Measurements from ENCODE around the gene ANXA8. TPM values are rescaled to one million over a fixed set of nuclear protein-coding genes. Genes with fewer than 3 reads are reported as not detected.

ANXA8 gene
- polyA plus RNA-seq, 4 donors, result 0.07 to 3.4 (median 0.45) TPM

- DNase-seq (no peak), FAIRE-seq (no peak)
- Histone ChIP-seq H3K36me3 (ENCODE audit: control insufficient read depth in 3 of 3, insufficient read depth in 2 of 3, low read depth in 1 of 3, low read length in 3 of 3) (no peaks in the 10 kb centered on the region), H3K4me3 (ENCODE audit: low read depth in 1 of 3, low read length in 3 of 3) (no peak overlapping the region), H3K4me1 (ENCODE audit: control insufficient read depth in 3 of 3, insufficient read depth in 2 of 3, low read depth in 1 of 3, low read length in 2 of 3) (peaks cover 0 to 25% (median 0%) of the 10 kb centered on the region in 3 donors), H3K27me3 (ENCODE audit: control insufficient read depth in 3 of 3, insufficient read depth in 3 of 3, low read length in 3 of 3) (no peaks in the 10 kb centered on the region), H3K9me3 (ENCODE audit: control insufficient read depth in 2 of 2, insufficient read depth in 1 of 2, low read depth in 1 of 2, low read length in 1 of 2) (peaks cover 0 to 27% of the 10 kb centered on the region in 2 donors), H3K27ac (ENCODE audit: low read depth in 1 of 3, low read length in 2 of 3) (no peak overlapping the region)
- WGBS, 3 donors, result 79 to 85% (median 83%) methylated on average over 3 of the region's 3 CpGs
Measured at GRCh38 chr10:47447705-47448104, 36.2 kb downstream of the ANXA8 start.

- Histone ChIP-seq H3K27ac (ENCODE audit: low read depth in 1 of 3, low read length in 2 of 3) (no peak overlapping the region), H3K4me1 (ENCODE audit: control insufficient read depth in 3 of 3, insufficient read depth in 2 of 3, low read depth in 1 of 3, low read length in 2 of 3) (peaks cover 0 to 21% (median 0%) of the 10 kb centered on the region in 3 donors), H3K27me3 (ENCODE audit: control insufficient read depth in 3 of 3, insufficient read depth in 3 of 3, low read length in 3 of 3) (peaks cover 0 to 1% (median 0%) of the 10 kb centered on the region in 3 donors), H3K9me3 (ENCODE audit: control insufficient read depth in 2 of 2, insufficient read depth in 1 of 2, low read depth in 1 of 2, low read length in 1 of 2) (peaks cover 0 to 27% of the 10 kb centered on the region in 2 donors), H3K4me3 (ENCODE audit: low read depth in 1 of 3, low read length in 3 of 3) (no peak overlapping the region), H3K36me3 (ENCODE audit: control insufficient read depth in 3 of 3, insufficient read depth in 2 of 3, low read depth in 1 of 3, low read length in 3 of 3) (no peaks in the 10 kb centered on the region)
- FAIRE-seq, result no peak
- WGBS, 3 donors, result 83 to 90% (median 88%) methylated on average over 4 of the region's 4 CpGs
- no peak for DNase-seq
Measured at GRCh38 chr10:47447209-47447608, 36.7 kb downstream of the ANXA8 start.

GRCh38 chr10:47445720-47446119 lies 38.2 kb downstream of the ANXA8 start:
- Histone ChIP-seq H3K36me3 (ENCODE audit: control insufficient read depth in 3 of 3, insufficient read depth in 2 of 3, low read depth in 1 of 3, low read length in 3 of 3) (no peaks in the 10 kb centered on the region), H3K4me3 (ENCODE audit: low read depth in 1 of 3, low read length in 3 of 3) (no peak overlapping the region), H3K27ac (ENCODE audit: low read depth in 1 of 3, low read length in 2 of 3) (no peak overlapping the region), H3K27me3 (ENCODE audit: control insufficient read depth in 3 of 3, insufficient read depth in 3 of 3, low read length in 3 of 3) (peaks cover 0 to 2% (median 0%) of the 10 kb centered on the region in 3 donors), H3K9me3 (ENCODE audit: control insufficient read depth in 2 of 2, insufficient read depth in 1 of 2, low read depth in 1 of 2, low read length in 1 of 2) (peaks cover 0 to 27% of the 10 kb centered on the region in 2 donors), H3K4me1 (ENCODE audit: control insufficient read depth in 3 of 3, insufficient read depth in 2 of 3, low read depth in 1 of 3, low read length in 2 of 3) (peaks cover 0 to 8% (median 0%) of the 10 kb centered on the region in 3 donors)
- DNase-seq (no peak), FAIRE-seq (no peak)
- WGBS, 3 donors, result 67 to 90% (median 83%) methylated on average over 1 of the region's 1 CpG

GRCh38 chr10:47444047-47444446 lies 39.9 kb downstream of the ANXA8 start:
- H3K27ac ChIP-seq (ENCODE audit: low read depth in 1 of 3, low read length in 2 of 3), result no peak overlapping the region
- H3K36me3 ChIP-seq (ENCODE audit: control insufficient read depth in 3 of 3, insufficient read depth in 2 of 3, low read depth in 1 of 3, low read length in 3 of 3), result no peaks in the 10 kb centered on the region
- no peaks in the 10 kb centered on the region for H3K4me1 ChIP-seq (ENCODE audit: control insufficient read depth in 3 of 3, insufficient read depth in 2 of 3, low read depth in 1 of 3, low read length in 2 of 3)
- H3K4me3 ChIP-seq (ENCODE audit: low read depth in 1 of 3, low read length in 3 of 3), result no peak overlapping the region
- WGBS, 3 donors, result 63 to 91% (median 79%) methylated on average over 2 of the region's 2 CpGs
- H3K27me3 ChIP-seq (ENCODE audit: control insufficient read depth in 3 of 3, insufficient read depth in 3 of 3, low read length in 3 of 3), result peaks cover 0 to 2% (median 0%) of the 10 kb centered on the region in 3 donors
- no peak for FAIRE-seq
- H3K9me3 ChIP-seq (ENCODE audit: control insufficient read depth in 2 of 2, insufficient read depth in 1 of 2, low read depth in 1 of 2, low read length in 1 of 2), result peaks cover 0 to 27% of the 10 kb centered on the region in 2 donors
- no peak for DNase-seq

- Histone ChIP-seq H3K27ac (ENCODE audit: low read depth in 1 of 3, low read length in 2 of 3) (no peak overlapping the region), H3K4me1 (ENCODE audit: control insufficient read depth in 3 of 3, insufficient read depth in 2 of 3, low read depth in 1 of 3, low read length in 2 of 3) (no peaks in the 10 kb centered on the region), H3K27me3 (ENCODE audit: control insufficient read depth in 3 of 3, insufficient read depth in 3 of 3, low read length in 3 of 3) (peaks cover 0 to 2% (median 0%) of the 10 kb centered on the region in 3 donors), H3K9me3 (ENCODE audit: control insufficient read depth in 2 of 2, insufficient read depth in 1 of 2, low read depth in 1 of 2, low read length in 1 of 2) (peaks cover 0 to 29% of the 10 kb centered on the region in 2 donors), H3K4me3 (ENCODE audit: low read depth in 1 of 3, low read length in 3 of 3) (no peak overlapping the region), H3K36me3 (ENCODE audit: control insufficient read depth in 3 of 3, insufficient read depth in 2 of 3, low read depth in 1 of 3, low read length in 3 of 3) (no peaks in the 10 kb centered on the region)
- no peak for DNase-seq
- WGBS, 3 donors, result 82 to 87% (median 83%) methylated on average over 2 of the region's 2 CpGs
- no peak for FAIRE-seq
Measured at GRCh38 chr10:47443145-47443544, 40.8 kb downstream of the ANXA8 start.

- WGBS, 3 donors, result 86 to 89% (median 87%) methylated on average over 5 of the region's 5 CpGs
Measured at GRCh38 chr10:47442351-47442750, 41.6 kb downstream of the ANXA8 start.

GRCh38 chr10:47441938-47442337 lies 42.0 kb downstream of the ANXA8 start:
- no peak overlapping the region for H3K4me3 ChIP-seq (ENCODE audit: low read depth in 1 of 3, low read length in 3 of 3)
- no peaks in the 10 kb centered on the region for H3K4me1 ChIP-seq (ENCODE audit: control insufficient read depth in 3 of 3, insufficient read depth in 2 of 3, low read depth in 1 of 3, low read length in 2 of 3)
- DNase-seq (no peak), FAIRE-seq (no peak)
- peaks cover 0 to 2% (median 0%) of the 10 kb centered on the region in 3 donors for H3K27me3 ChIP-seq (ENCODE audit: control insufficient read depth in 3 of 3, insufficient read depth in 3 of 3, low read length in 3 of 3)
- H3K27ac ChIP-seq (ENCODE audit: low read depth in 1 of 3, low read length in 2 of 3), result no peak overlapping the region
- WGBS, 3 donors, result 66 to 82% (median 80%) methylated on average over 4 of the region's 4 CpGs
- H3K9me3 ChIP-seq (ENCODE audit: control insufficient read depth in 2 of 2, insufficient read depth in 1 of 2, low read depth in 1 of 2, low read length in 1 of 2), result peaks cover 0 to 26% of the 10 kb centered on the region in 2 donors
- no peaks in the 10 kb centered on the region for H3K36me3 ChIP-seq (ENCODE audit: control insufficient read depth in 3 of 3, insufficient read depth in 2 of 3, low read depth in 1 of 3, low read length in 3 of 3)

More at GRCh38 chr10:47442351-47442750, 41.6 kb downstream of the ANXA8 start:
- Histone ChIP-seq H3K27ac (ENCODE audit: low read depth in 1 of 3, low read length in 2 of 3) (no peak overlapping the region), H3K36me3 (ENCODE audit: control insufficient read depth in 3 of 3, insufficient read depth in 2 of 3, low read depth in 1 of 3, low read length in 3 of 3) (no peaks in the 10 kb centered on the region), H3K4me1 (ENCODE audit: control insufficient read depth in 3 of 3, insufficient read depth in 2 of 3, low read depth in 1 of 3, low read length in 2 of 3) (no peaks in the 10 kb centered on the region), H3K4me3 (ENCODE audit: low read depth in 1 of 3, low read length in 3 of 3) (no peak overlapping the region), H3K9me3 (ENCODE audit: control insufficient read depth in 2 of 2, insufficient read depth in 1 of 2, low read depth in 1 of 2, low read length in 1 of 2) (peaks cover 0 to 29% of the 10 kb centered on the region in 2 donors), H3K27me3 (ENCODE audit: control insufficient read depth in 3 of 3, insufficient read depth in 3 of 3, low read length in 3 of 3) (peaks cover 0 to 2% (median 0%) of the 10 kb centered on the region in 3 donors)
- FAIRE-seq (no peak), DNase-seq (no peak)

- H3K4me1 ChIP-seq (ENCODE audit: control insufficient read depth in 3 of 3, insufficient read depth in 2 of 3, low read depth in 1 of 3, low read length in 2 of 3), result no peaks in the 10 kb centered on the region
- H3K36me3 ChIP-seq (ENCODE audit: control insufficient read depth in 3 of 3, insufficient read depth in 2 of 3, low read depth in 1 of 3, low read length in 3 of 3), result no peaks in the 10 kb centered on the region
- no peak overlapping the region for H3K27ac ChIP-seq (ENCODE audit: low read depth in 1 of 3, low read length in 2 of 3)
- peaks cover 0 to 2% (median 0%) of the 10 kb centered on the region in 3 donors for H3K27me3 ChIP-seq (ENCODE audit: control insufficient read depth in 3 of 3, insufficient read depth in 3 of 3, low read length in 3 of 3)
- H3K9me3 ChIP-seq (ENCODE audit: control insufficient read depth in 2 of 2, insufficient read depth in 1 of 2, low read depth in 1 of 2, low read length in 1 of 2), result peaks cover 0 to 16% of the 10 kb centered on the region in 2 donors
- no peak for FAIRE-seq
- 88 to 92% (median 92%) methylated on average over 4 of the region's 4 CpGs for WGBS, 3 donors
- no peak overlapping the region for H3K4me3 ChIP-seq (ENCODE audit: low read depth in 1 of 3, low read length in 3 of 3)
- DNase-seq, result no peak
Measured at GRCh38 chr10:47440207-47440606, 43.7 kb downstream of the ANXA8 start.
